PC-3 (cell line): ENCODE measurements around the gene CLIC2. TPM values are rescaled to one million over a fixed set of nuclear protein-coding genes. Genes with fewer than 3 reads are reported as not detected.

Source experiments
- ATAC-seq: fragments of 200-7000 bp; cut with Tn5 transposase; 2 replicates; pipeline ENCODE4 v1.9.1; 2020; ENCODE audit warnings: mild to moderate bottlenecking, moderate library complexity
- BruUV-seq: library from RNA; stranded (reverse); fragments of 400-500 nt; replicated peaks from 2 replicates; lab custom pipeline; 2021; lab: Mats Ljungman, UMichigan
- CTCF ChIA-PET: fragments of 300-600 bp; sonication (Branson Sonifier 250); formaldehyde crosslinking; loops from one replicate; lab custom pipeline; 2022; ENCODE audit warnings: antibody characterized with exemption; lab: Charles Lee
- POLR2A ChIA-PET: fragments of 300-600 bp; sonication (Branson Sonifier 250); formaldehyde crosslinking; loops from one replicate; lab custom pipeline; 2022; ENCODE audit warnings: antibody characterized with exemption; ENCODE audit not compliant: unreplicated experiment; lab: Charles Lee
- DNase-seq: peaks from one replicate; pipeline ENCODE4 v3.0.0-alpha.2; 2015
- H2AFZ ChIP-seq: fragments of 300-600 bp; sonication (generic); 2 replicates; pipeline ENCODE4 v1.6.0; 2016; ENCODE audit warnings: antibody characterized with exemption, low read length
- H3F3A ChIP-seq: fragments of 300-600 bp; sonication (generic); one replicate; pipeline ENCODE4 v1.6.0; 2017; ENCODE audit warnings: antibody characterized with exemption, low read length, control low read depth, mild to moderate bottlenecking; ENCODE audit not compliant: unreplicated experiment
- H3K27ac ChIP-seq: fragments of 300-600 bp; sonication (generic); 2 replicates; pipeline ENCODE4 v1.5.1; 2016; ENCODE audit warnings: mild to moderate bottlenecking, low read length
- H3K27me3 ChIP-seq: fragments of 300-600 bp; sonication (generic); 2 replicates; pipeline ENCODE4 v1.6.1; 2016; ENCODE audit warnings: low read length, mixed read lengths
- H3K36me3 ChIP-seq: fragments of 300-600 bp; sonication (generic); 2 replicates; pipeline ENCODE4 v1.6.1; 2016; ENCODE audit warnings: low read depth, mixed run types, low read length, mixed read lengths
- H3K4me1 ChIP-seq: fragments of 300-600 bp; sonication (generic); 2 replicates; pipeline ENCODE4 v1.5.1; 2016; ENCODE audit warnings: low read length; ENCODE audit not compliant: insufficient read depth
- H3K4me2 ChIP-seq: fragments of 300-600 bp; sonication (generic); 2 replicates; pipeline ENCODE4 v1.6.0; 2016; ENCODE audit warnings: low read length
- H3K4me3 ChIP-seq: fragments of 300-600 bp; sonication (generic); 2 replicates; pipeline ENCODE4 v1.5.1; 2016; ENCODE audit warnings: mild to moderate bottlenecking, low read length, mixed read lengths
- H3K79me2 ChIP-seq: fragments of 300-600 bp; sonication (generic); 2 replicates; pipeline ENCODE4 v1.6.1; 2017; ENCODE audit warnings: low read length, mixed read lengths
- H3K9ac ChIP-seq: fragments of 300-600 bp; sonication (generic); 2 replicates; pipeline ENCODE4 v1.6.0; 2016; ENCODE audit warnings: mild to moderate bottlenecking, low read length
- H3K9me2 ChIP-seq: fragments of 300-600 bp; sonication (generic); replicated peaks from 2 replicates; pipeline ENCODE4 v1.6.1; 2016; ENCODE audit warnings: mixed run types, low read length, mixed read lengths
- H3K9me3 ChIP-seq: fragments of 300-600 bp; sonication (generic); 2 replicates; pipeline ENCODE4 v1.6.1; 2016; ENCODE audit warnings: low read length, mixed read lengths
- H4K20me1 ChIP-seq: fragments of 300-600 bp; sonication (generic); 2 replicates; pipeline ENCODE4 v1.6.1; 2016; ENCODE audit warnings: low read length, mixed read lengths
- EZH2 ChIP-seq: fragments of 300-600 bp; sonication (generic); IDR thresholded peaks from one replicate; pipeline ENCODE4 v1.6.1; 2017; ENCODE audit warnings: antibody characterized with exemption, mild to moderate bottlenecking, low read length; ENCODE audit not compliant: unreplicated experiment
- EZH2phosphoT487 ChIP-seq: fragments of 300-600 bp; sonication (generic); IDR thresholded peaks from 2 replicates; pipeline ENCODE4 v1.6.1; 2018; ENCODE audit warnings: mild to moderate bottlenecking, antibody characterized with exemption, low read length, borderline replicate concordance
- intact Hi-C: fragments of 100-400 bp; cut with micrococcal nuclease; formaldehyde crosslinking; loops from 2 replicates; pipeline ENCODE4 v1.9.0; 2023
- total RNA-seq: library from RNA; depleted of rRNA; stranded (reverse); fragments of >200 nt; gene quantifications from 2 replicates; pipeline ENCODE4 v1.2.3, GENCODE V29; 2014
- TF ChIP-seq, protein P1 (sequence below): fragments of 300-600 bp; sonication (generic); conservative IDR thresholded peaks from 2 replicates; pipeline ENCODE4 v1.5.1; 2017; ENCODE audit warnings: antibody characterized with exemption, low read depth, mild to moderate bottlenecking, low read length

CLIC2 gene
- total RNA-seq, 1 experiment from 2014 or later = not detected

DNA sequence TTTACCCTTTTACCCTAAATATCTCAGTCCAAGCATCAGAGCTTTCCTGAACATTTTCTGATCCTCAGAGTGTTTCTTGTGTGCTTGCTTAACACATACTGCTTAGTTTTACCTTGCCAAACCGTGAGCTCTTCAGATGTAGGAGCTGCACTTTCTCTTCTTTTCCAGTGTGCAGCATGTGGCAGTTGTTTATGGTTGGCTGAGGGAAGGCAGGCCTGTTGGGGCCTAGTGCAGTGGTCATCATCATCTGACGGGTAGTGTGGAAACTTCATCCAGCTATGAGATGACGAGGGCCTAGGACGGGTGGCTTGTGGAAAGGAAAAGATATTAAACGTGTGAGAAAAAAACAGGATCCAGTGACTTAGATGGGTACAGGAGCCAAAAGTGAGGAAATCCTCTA, 96.7 kb downstream of the CLIC2 start:
- ATAC-seq (no peak), DNase-seq (no peak)
- H3K36me3 ChIP-seq = peaks cover 26% of the 10 kb centered on the region
- no peaks in the 10 kb centered on the region for H3K27me3 ChIP-seq
- H3K79me2 ChIP-seq = 0 out of 2 replicates have a peak, but pooled peaks cover 8% of the 10 kb centered on the region
- H3K4me1 ChIP-seq = peaks cover 18% of the 10 kb centered on the region
- H3K9me2 ChIP-seq = no peaks in the 10 kb centered on the region
- no peak overlapping the region for H3K27ac ChIP-seq
- no peak overlapping the region for H3K4me3 ChIP-seq
- H4K20me1 ChIP-seq = peaks cover 11% of the 10 kb centered on the region; the same call in 1 of the 2 replicates
- TF ChIP-seq, protein P1, sequence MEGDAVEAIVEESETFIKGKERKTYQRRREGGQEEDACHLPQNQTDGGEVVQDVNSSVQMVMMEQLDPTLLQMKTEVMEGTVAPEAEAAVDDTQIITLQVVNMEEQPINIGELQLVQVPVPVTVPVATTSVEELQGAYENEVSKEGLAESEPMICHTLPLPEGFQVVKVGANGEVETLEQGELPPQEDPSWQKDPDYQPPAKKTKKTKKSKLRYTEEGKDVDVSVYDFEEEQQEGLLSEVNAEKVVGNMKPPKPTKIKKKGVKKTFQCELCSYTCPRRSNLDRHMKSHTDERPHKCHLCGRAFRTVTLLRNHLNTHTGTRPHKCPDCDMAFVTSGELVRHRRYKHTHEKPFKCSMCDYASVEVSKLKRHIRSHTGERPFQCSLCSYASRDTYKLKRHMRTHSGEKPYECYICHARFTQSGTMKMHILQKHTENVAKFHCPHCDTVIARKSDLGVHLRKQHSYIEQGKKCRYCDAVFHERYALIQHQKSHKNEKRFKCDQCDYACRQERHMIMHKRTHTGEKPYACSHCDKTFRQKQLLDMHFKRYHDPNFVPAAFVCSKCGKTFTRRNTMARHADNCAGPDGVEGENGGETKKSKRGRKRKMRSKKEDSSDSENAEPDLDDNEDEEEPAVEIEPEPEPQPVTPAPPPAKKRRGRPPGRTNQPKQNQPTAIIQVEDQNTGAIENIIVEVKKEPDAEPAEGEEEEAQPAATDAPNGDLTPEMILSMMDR = no peak
- TF ChIP-seq EZH2 (no peak), EZH2phosphoT487 (no peak)
- POLR2A ChIA-PET = no interaction called here
- BruUV-seq = no TSS peak
- CTCF ChIA-PET = no interaction called here
- no peaks in the 10 kb centered on the region for H3F3A ChIP-seq
- intact Hi-C loops = no loop called here
- no peak overlapping the region for H3K9ac ChIP-seq
- no peak overlapping the region for H3K4me2 ChIP-seq
- H3K9me3 ChIP-seq = no peaks in the 10 kb centered on the region
- no peak overlapping the region for H2AFZ ChIP-seq

GRCh38 chrX:155235891-155236290, 98.5 kb downstream of the CLIC2 start:
- peak; percentile 98 for ATAC-seq
- H2AFZ ChIP-seq = no peak overlapping the region
- ChIA-PET POLR2A (interaction anchor here (0.7 kb wide), 1 partner anchor 40 kb away, joined by 3 read pairs; no protein-coding TSS in a partner anchor), CTCF (interaction anchor here (1.1 kb wide), 1 partner anchor 19 kb away, joined by 5 read pairs; no protein-coding TSS in a partner anchor)
- H3K36me3 ChIP-seq = peaks cover 37% of the 10 kb centered on the region
- no peak overlapping the region for H3K4me2 ChIP-seq
- no TSS peak for BruUV-seq
- no peaks in the 10 kb centered on the region for H3K9me3 ChIP-seq
- H3K4me1 ChIP-seq = peaks cover 18% of the 10 kb centered on the region
- TF ChIP-seq EZH2 (no peak), EZH2phosphoT487 (no peak)
- TF ChIP-seq, protein P1 = no peak
- H3K9ac ChIP-seq = no peak overlapping the region
- H3K4me3 ChIP-seq = no peak overlapping the region
- H3K27me3 ChIP-seq = no peaks in the 10 kb centered on the region
- peak; percentile 79 for DNase-seq
- 0 out of 2 replicates have a peak, but pooled peaks cover 8% of the 10 kb centered on the region for H3K79me2 ChIP-seq
- no peak overlapping the region for H3K27ac ChIP-seq
- intact Hi-C loops = no loop called here
- H4K20me1 ChIP-seq = peaks cover 11% of the 10 kb centered on the region; the same call in 1 of the 2 replicates
- H3F3A ChIP-seq = no peaks in the 10 kb centered on the region
- no peaks in the 10 kb centered on the region for H3K9me2 ChIP-seq

DNA sequence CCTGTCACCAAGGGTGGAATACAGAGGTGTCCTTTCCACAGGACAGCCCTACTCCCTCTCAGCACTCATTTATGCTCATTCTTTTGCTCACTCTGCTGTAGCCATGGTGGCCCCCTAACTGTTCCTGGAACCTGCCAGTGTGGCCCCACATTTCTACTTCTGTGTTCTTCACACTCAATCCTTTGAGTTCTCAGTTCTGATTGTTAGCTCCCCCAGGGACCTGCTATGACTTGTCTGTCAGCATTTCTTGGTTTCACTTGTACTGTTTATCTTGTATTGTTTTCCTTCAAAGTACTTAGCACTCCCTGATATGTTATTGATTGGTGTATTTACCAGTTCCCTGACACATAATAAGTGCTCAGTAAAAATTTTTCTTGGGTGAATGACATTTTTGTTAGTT, 103.3 kb downstream of the CLIC2 start:
- Histone ChIP-seq H3K79me2 (peaks cover 11% of the 10 kb centered on the region), H3K4me3 (no peak overlapping the region), H3K4me2 (no peak overlapping the region), H3F3A (no peaks in the 10 kb centered on the region), H4K20me1 (peaks cover 15% of the 10 kb centered on the region; the same call in 1 of the 2 replicates), H3K9me3 (no peaks in the 10 kb centered on the region), H3K36me3 (peaks cover 41% of the 10 kb centered on the region), H3K27me3 (no peaks in the 10 kb centered on the region), H3K9ac (no peak overlapping the region), H3K4me1 (peaks cover 15% of the 10 kb centered on the region), H3K27ac (no peak overlapping the region), H2AFZ (no peak overlapping the region), H3K9me2 (no peaks in the 10 kb centered on the region)
- intact Hi-C loops = no loop called here
- no peak for DNase-seq
- POLR2A ChIA-PET = no interaction called here
- CTCF ChIA-PET = no interaction called here
- no TSS peak for BruUV-seq
- ATAC-seq = no peak
- TF ChIP-seq EZH2 = no peak
- TF ChIP-seq EZH2phosphoT487 = no peak
- TF ChIP-seq, protein P1 = no peak
